ENCODE results near the gene CCND1. TPM values are rescaled to one million over a fixed set of nuclear protein-coding genes. Genes with fewer than 3 reads are reported as not detected.

Gene CCND1
- total RNA-seq, 3 donors from 2014 or later (not counting 1 experiment from before 2014, with no cell fraction given): 1.4 to 2.3 (median 2.3) TPM

DNA sequence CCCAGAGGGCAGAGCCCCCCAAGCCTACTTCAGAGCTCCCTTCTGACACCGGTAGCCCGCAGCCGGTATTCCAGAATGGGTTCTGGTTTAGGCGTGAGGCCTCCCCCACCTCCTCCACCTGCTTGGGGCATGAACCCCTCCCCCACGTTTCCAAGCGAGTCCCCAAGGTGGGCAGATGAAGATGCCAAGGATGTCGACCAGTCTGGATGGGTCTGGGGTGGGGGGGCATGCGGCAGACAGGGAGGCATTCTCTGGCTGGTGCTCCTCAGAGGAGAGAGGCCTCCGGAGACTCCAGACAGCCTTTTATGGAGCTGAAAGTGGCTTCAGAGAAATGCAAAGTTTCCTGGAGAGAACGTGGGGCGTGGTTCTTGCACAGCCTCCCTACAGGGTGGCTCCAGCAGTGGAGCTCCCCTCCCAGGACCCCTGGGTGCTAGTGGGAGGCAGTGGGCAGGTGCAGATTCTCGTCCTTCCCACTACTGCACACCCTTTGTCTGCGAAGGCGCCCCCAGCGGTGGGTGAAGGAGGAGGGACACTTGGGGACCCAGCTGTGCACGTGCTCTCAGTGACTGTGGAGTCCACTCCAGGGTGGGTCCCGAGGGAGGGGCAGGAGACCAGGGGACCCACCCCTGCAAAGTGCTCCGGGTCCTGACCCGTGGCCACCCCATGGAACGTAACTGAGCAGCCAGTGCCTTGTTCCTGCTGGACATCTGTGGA is 4.2 kb downstream of the CCND1 start:
- 93% methylated on average over 18 of the region's 20 CpGs for WGBS (ENCODE audit: insufficient coverage)
- H3K27ac ChIP-seq (ENCODE audit: low read length): no peak overlapping the region
- H3K4me1 Mint-ChIP-seq: peaks cover 9 to 15% of the 10 kb centered on the region in 2 donors
- TF ChIP-seq, protein P1, sequence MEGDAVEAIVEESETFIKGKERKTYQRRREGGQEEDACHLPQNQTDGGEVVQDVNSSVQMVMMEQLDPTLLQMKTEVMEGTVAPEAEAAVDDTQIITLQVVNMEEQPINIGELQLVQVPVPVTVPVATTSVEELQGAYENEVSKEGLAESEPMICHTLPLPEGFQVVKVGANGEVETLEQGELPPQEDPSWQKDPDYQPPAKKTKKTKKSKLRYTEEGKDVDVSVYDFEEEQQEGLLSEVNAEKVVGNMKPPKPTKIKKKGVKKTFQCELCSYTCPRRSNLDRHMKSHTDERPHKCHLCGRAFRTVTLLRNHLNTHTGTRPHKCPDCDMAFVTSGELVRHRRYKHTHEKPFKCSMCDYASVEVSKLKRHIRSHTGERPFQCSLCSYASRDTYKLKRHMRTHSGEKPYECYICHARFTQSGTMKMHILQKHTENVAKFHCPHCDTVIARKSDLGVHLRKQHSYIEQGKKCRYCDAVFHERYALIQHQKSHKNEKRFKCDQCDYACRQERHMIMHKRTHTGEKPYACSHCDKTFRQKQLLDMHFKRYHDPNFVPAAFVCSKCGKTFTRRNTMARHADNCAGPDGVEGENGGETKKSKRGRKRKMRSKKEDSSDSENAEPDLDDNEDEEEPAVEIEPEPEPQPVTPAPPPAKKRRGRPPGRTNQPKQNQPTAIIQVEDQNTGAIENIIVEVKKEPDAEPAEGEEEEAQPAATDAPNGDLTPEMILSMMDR (IDR thresholded peaks at IDR 0.05): no peak
- no peak overlapping the region for H3K4me3 Mint-ChIP-seq
- no peak for ATAC-seq
- no peak overlapping the region for H3K27ac Mint-ChIP-seq
- H3K9me3 ChIP-seq (ENCODE audit: control insufficient read depth, insufficient read depth, low read length): no peaks in the 10 kb centered on the region
- H3K27me3 ChIP-seq (ENCODE audit: control insufficient read depth, insufficient read depth, low read length): peaks cover 14% of the 10 kb centered on the region
- H3K9me3 Mint-ChIP-seq: no peaks in the 10 kb centered on the region
- H3K4me3 ChIP-seq (ENCODE audit: low read length): no peak overlapping the region
- peaks cover 30% of the 10 kb centered on the region for H3K4me1 ChIP-seq (ENCODE audit: control insufficient read depth, insufficient read depth, low read length)
- intact Hi-C loops (cut with micrococcal nuclease): no loop called here
- peaks cover 3 to 13% of the 10 kb centered on the region in 2 donors for H3K27me3 Mint-ChIP-seq (ENCODE audit: low read depth in 2 of 2)
- no peaks in the 10 kb centered on the region for H3K36me3 ChIP-seq (ENCODE audit: control insufficient read depth, insufficient read depth, low read length)
- no peaks in the 10 kb centered on the region for H3K36me3 Mint-ChIP-seq
- DNase-seq: no peak

DNA sequence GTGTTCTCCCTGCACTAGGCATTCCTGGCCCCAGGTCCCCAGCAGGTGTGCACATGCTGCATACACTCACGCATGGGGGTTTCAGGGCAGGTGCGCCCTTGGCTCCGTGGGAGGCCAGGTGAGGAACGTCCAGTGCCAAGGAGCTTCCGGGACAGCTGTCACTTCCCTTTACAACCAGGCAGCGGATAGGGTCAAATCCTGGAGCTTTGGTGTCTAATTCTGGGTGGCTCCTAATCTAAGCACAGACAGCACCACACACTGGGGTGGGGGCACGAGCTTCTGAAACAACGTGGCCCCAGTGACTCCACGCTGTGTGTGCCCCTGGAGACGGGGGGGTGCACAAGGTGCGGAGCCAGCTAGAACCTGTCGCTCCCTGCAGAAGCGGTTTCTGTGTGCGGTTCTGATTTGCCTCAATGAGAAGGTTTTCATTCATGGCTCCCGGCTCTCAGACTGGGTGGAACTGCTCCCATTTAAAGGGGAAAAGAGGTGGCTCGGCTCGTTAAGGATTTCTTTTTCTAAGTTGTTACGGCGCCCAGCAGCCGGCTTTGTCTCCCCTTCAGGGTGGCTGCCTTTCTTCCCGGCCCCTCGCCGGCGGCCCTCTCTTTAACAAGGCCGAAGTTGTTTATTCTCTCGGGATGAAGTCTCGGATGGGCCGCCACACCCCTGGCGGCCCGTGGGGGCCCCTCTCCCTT is 5.0 kb downstream of the CCND1 start:
- H3K4me3 Mint-ChIP-seq: no peak overlapping the region
- intact Hi-C loops (cut with micrococcal nuclease): no loop called here
- peaks cover 12% of the 10 kb centered on the region for H3K27me3 ChIP-seq (ENCODE audit: control insufficient read depth, insufficient read depth, low read length)
- WGBS (ENCODE audit: insufficient coverage): 91% methylated on average over 30 of the region's 30 CpGs
- H3K9me3 Mint-ChIP-seq: no peaks in the 10 kb centered on the region
- peaks cover 22% of the 10 kb centered on the region for H3K4me1 ChIP-seq (ENCODE audit: control insufficient read depth, insufficient read depth, low read length)
- H3K27ac ChIP-seq (ENCODE audit: low read length): no peak overlapping the region
- H3K36me3 ChIP-seq (ENCODE audit: control insufficient read depth, insufficient read depth, low read length): no peaks in the 10 kb centered on the region
- peaks cover 0 to 5% of the 10 kb centered on the region in 2 donors for H3K27me3 Mint-ChIP-seq (ENCODE audit: low read depth in 2 of 2)
- peaks cover 5 to 7% of the 10 kb centered on the region in 2 donors for H3K4me1 Mint-ChIP-seq
- ATAC-seq (no peak), DNase-seq (no peak)
- TF ChIP-seq, protein P1 (IDR thresholded peaks at IDR 0.05): no peak
- no peaks in the 10 kb centered on the region for H3K9me3 ChIP-seq (ENCODE audit: control insufficient read depth, insufficient read depth, low read length)
- no peaks in the 10 kb centered on the region for H3K36me3 Mint-ChIP-seq
- H3K27ac Mint-ChIP-seq: no peak overlapping the region
- no peak overlapping the region for H3K4me3 ChIP-seq (ENCODE audit: low read length)

DNA sequence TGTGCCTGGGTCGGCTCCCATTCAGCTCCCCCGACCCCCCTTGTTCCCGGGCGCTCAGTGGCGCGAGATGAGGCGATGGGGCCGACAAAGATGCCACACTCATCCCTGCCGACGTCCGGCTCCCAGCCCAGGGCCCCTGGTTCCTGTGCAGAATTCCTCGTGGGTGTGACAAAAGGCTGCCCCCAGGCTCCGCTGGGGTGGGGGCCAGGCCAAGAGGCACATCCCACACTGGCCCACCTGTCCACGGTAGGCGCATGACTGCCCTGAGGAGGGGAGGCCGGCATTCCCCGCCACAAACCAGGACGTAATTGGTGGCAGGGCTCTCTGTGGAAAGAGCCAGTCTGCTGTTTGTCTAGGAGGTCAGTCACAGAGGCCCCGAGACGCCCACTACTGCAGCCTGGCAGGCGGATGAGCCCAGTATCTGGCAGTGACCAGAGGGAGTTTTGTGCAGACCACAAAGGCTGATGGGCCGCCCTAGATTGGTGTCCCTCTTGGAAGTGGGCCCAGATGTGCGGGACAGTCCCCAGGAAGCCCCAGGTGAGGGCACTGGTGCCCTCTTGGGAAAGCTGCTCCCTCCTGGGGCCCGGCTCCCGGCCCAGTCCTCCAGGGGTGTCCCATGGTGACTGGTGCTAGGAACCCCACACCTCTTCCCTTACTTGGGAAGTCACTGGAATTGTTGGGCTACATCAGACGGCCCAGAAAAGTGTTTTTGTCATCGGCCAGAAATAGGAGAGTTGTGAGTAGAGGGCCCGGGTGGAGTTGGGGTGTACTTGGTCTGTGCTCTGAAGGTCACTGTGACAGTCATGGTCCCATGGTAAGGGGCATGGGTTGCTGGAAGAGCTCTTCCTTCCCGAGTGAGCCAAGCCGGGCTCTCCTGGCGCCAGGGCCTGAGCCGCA is 5.8 kb downstream of the CCND1 start:
- DNase-seq (no peak), ATAC-seq (no peak)
- Mint-ChIP-seq H3K27me3 (ENCODE audit: low read depth in 2 of 2) (no peaks in the 10 kb centered on the region), H3K4me3 (no peak overlapping the region), H3K36me3 (no peaks in the 10 kb centered on the region), H3K9me3 (no peaks in the 10 kb centered on the region), H3K4me1 (no peaks in the 10 kb centered on the region), H3K27ac (no peak overlapping the region)
- no peaks in the 10 kb centered on the region for H3K36me3 ChIP-seq (ENCODE audit: control insufficient read depth, insufficient read depth, low read length)
- peaks cover 15% of the 10 kb centered on the region for H3K4me1 ChIP-seq (ENCODE audit: control insufficient read depth, insufficient read depth, low read length)
- intact Hi-C loops (cut with micrococcal nuclease): no loop called here
- WGBS (ENCODE audit: insufficient coverage): 93% methylated on average over 32 of the region's 32 CpGs
- H3K4me3 ChIP-seq (ENCODE audit: low read length): no peak overlapping the region
- TF ChIP-seq, protein P1 (IDR thresholded peaks at IDR 0.05): no peak
- no peaks in the 10 kb centered on the region for H3K9me3 ChIP-seq (ENCODE audit: control insufficient read depth, insufficient read depth, low read length)
- peaks cover 4% of the 10 kb centered on the region for H3K27me3 ChIP-seq (ENCODE audit: control insufficient read depth, insufficient read depth, low read length)
- no peak overlapping the region for H3K27ac ChIP-seq (ENCODE audit: low read length)
